Body of pancreas (tissue), 4 donors: ENCODE data around the gene INO80C.

Experiments used
- CTCF ChIP-seq, 7 experiments: fragments of 450-650 bp in 4 of 7; fragments of 200-600 bp in 3 of 7; sonication (generic) in 3 of 7; IDR thresholded peaks; one replicate each; pipeline ENCODE4 v1.5.1; 2016 to 2019; ENCODE audit warnings: antibody characterized with exemption in 7 of 7
- POLR2A ChIP-seq, 3 donors: fragments of 450-650 bp; IDR thresholded peaks; one replicate each; pipeline ENCODE4 v1.6.1; 2016; ENCODE audit warnings: antibody characterized with exemption in 3 of 3, mild to moderate bottlenecking in 2 of 3

- TF ChIP-seq POLR2A (IDR thresholded peaks at IDR 0.05) (no peak), CTCF (IDR thresholded peaks at IDR 0.05) (no peak)
Measured at GRCh38 chr18:35507192-35507591, 9.4 kb upstream of the INO80C start.
